Activated CD8-positive, alpha-beta memory T cell treated with anti-CD3 and anti-CD28 coated beads for 36 hours (primary cell): ENCODE data around the gene P2RY1. TPM values are rescaled to one million over a fixed set of nuclear protein-coding genes. Genes with fewer than 3 reads are reported as not detected.
"Not testable (repeated sequence)": the region's sequence is repeated elsewhere in the genome, so short reads cannot be mapped to it uniquely, and the experiment has no call there.

Experiments used
- CTCF ChIA-PET: fragments of 350-600 bp; sonication (Branson Sonifier 250); formaldehyde crosslinking; loops from one replicate; lab custom pipeline; 2021; ENCODE audit warnings: antibody characterized with exemption; lab: Charles Lee
- POLR2A ChIA-PET: fragments of 350-600 bp; sonication (Branson Sonifier 250); formaldehyde crosslinking; loops from one replicate; lab custom pipeline; 2021; ENCODE audit warnings: antibody characterized with exemption; lab: Charles Lee
- total RNA-seq, 2 experiments: library from RNA; stranded (reverse); gene quantifications; one replicate each; pipeline ENCODE4 v1.2.3, GENCODE V29; 2021

P2RY1 gene
- total RNA-seq, 2 experiments from 2014 or later = 0.38 to 0.48 TPM

- CTCF ChIA-PET = no interaction called here
- POLR2A ChIA-PET = no interaction called here
These were observed 721 bp downstream of the P2RY1 start for GRCh38 chr3:152835601-152836102.

GRCh38 chr3:152836269-152836668 lies 1.3 kb downstream of the P2RY1 start:
- POLR2A ChIA-PET = no interaction called here
- CTCF ChIA-PET = no interaction called here

- ChIA-PET POLR2A (no interaction called here), CTCF (no interaction called here)
These were observed 4.6 kb downstream of the P2RY1 start for GRCh38 chr3:152839511-152839910.

GRCh38 chr3:152841131-152841530 lies 6.2 kb downstream of the P2RY1 start:
- CTCF ChIA-PET = no interaction called here
- POLR2A ChIA-PET = no interaction called here

- ChIA-PET POLR2A (no interaction called here), CTCF (no interaction called here)
These were observed 7.5 kb downstream of the P2RY1 start for GRCh38 chr3:152842413-152842812.

GRCh38 chr3:152843955-152844354 lies 9.0 kb downstream of the P2RY1 start:
- ChIA-PET CTCF (no interaction called here), POLR2A (no interaction called here)

- POLR2A ChIA-PET, CTCF ChIA-PET: not testable (repeated sequence)
These were observed 11.8 kb downstream of the P2RY1 start for GRCh38 chr3:152846572-152847202.

GRCh38 chr3:152847599-152847998 lies 12.7 kb downstream of the P2RY1 start:
- POLR2A ChIA-PET, CTCF ChIA-PET: not testable (repeated sequence)

- POLR2A ChIA-PET = no interaction called here
- CTCF ChIA-PET = no interaction called here
These were observed 15.2 kb downstream of the P2RY1 start for GRCh38 chr3:152849996-152850578.

- CTCF ChIA-PET = no interaction called here
- POLR2A ChIA-PET = no interaction called here
These were observed 18.3 kb downstream of the P2RY1 start for GRCh38 chr3:152853196-152853595.

GRCh38 chr3:152857082-152857481 lies 22.2 kb downstream of the P2RY1 start:
- ChIA-PET POLR2A (no interaction called here), CTCF (no interaction called here)

- CTCF ChIA-PET = no interaction called here
- POLR2A ChIA-PET = no interaction called here
These were observed 23.4 kb downstream of the P2RY1 start for GRCh38 chr3:152858170-152858800.

- CTCF ChIA-PET = no interaction called here
These were observed 25.8 kb downstream of the P2RY1 start for GRCh38 chr3:152860736-152861135.

GRCh38 chr3:152865668-152866245 lies 30.8 kb downstream of the P2RY1 start:
- CTCF ChIA-PET = no interaction called here

More at GRCh38 chr3:152860736-152861135, 25.8 kb downstream of the P2RY1 start:
- POLR2A ChIA-PET = no interaction called here

GRCh38 chr3:152870027-152870426 lies 35.1 kb downstream of the P2RY1 start:
- CTCF ChIA-PET = no interaction called here
- POLR2A ChIA-PET = no interaction called here

More at GRCh38 chr3:152865668-152866245, 30.8 kb downstream of the P2RY1 start:
- POLR2A ChIA-PET = no interaction called here

- CTCF ChIA-PET, POLR2A ChIA-PET: not testable (repeated sequence)
These were observed 38.4 kb downstream of the P2RY1 start for GRCh38 chr3:152873314-152873713.

GRCh38 chr3:152874896-152875749 lies 40.2 kb downstream of the P2RY1 start:
- CTCF ChIA-PET = no interaction called here
- POLR2A ChIA-PET = no interaction called here

- ChIA-PET POLR2A (no interaction called here), CTCF (no interaction called here)
These were observed 44.3 kb downstream of the P2RY1 start for GRCh38 chr3:152879130-152879789.

- ChIA-PET POLR2A (no interaction called here), CTCF (no interaction called here)
These were observed 44.9 kb downstream of the P2RY1 start for GRCh38 chr3:152879790-152880174.
